H9 (cell line): Measurements from ENCODE around the gene TCFL5. TPM values are rescaled to one million over a fixed set of nuclear protein-coding genes. Genes with fewer than 3 reads are reported as not detected.

Experiments
- DNase-seq: peaks from one replicate; pipeline ENCODE4 v3.0.0-alpha.2; 2017
- H2AFZ ChIP-seq: one replicate; pipeline ENCODE4 v1.6.1; 2013; ENCODE audit warnings: mild to moderate bottlenecking, low read length, control low read depth, moderate library complexity
- H2AK5ac ChIP-seq: 2 replicates; pipeline ENCODE4 v1.6.1; 2013; ENCODE audit warnings: low read length, control low read depth, mixed read lengths; ENCODE audit not compliant: insufficient read length
- H2BK120ac ChIP-seq: one replicate; pipeline ENCODE4 v1.6.1; 2013; ENCODE audit warnings: low read depth, mild to moderate bottlenecking, low read length, control low read depth, inconsistent platforms; ENCODE audit not compliant: poor library complexity, severe bottlenecking
- H2BK12ac ChIP-seq: 2 replicates; pipeline ENCODE4 v1.6.1; 2013; ENCODE audit warnings: low read length, control low read depth, mixed read lengths, low read depth; ENCODE audit not compliant: insufficient read length
- H2BK15ac ChIP-seq: 2 replicates; pipeline ENCODE4 v1.6.1; 2013; ENCODE audit warnings: low read depth, low read length, control low read depth
- H2BK20ac ChIP-seq: one replicate; pipeline ENCODE4 v1.6.1; 2013; ENCODE audit warnings: low read depth, mild to moderate bottlenecking, low read length, control low read depth, inconsistent platforms; ENCODE audit not compliant: poor library complexity, severe bottlenecking
- H2BK5ac ChIP-seq: 2 replicates; pipeline ENCODE4 v1.6.1; 2013; ENCODE audit warnings: low read length, control low read depth, mixed read lengths; ENCODE audit not compliant: insufficient read length
- H3K14ac ChIP-seq: 2 replicates; pipeline ENCODE4 v1.6.1; 2013; ENCODE audit warnings: low read length, control low read depth; ENCODE audit not compliant: insufficient read depth
- H3K18ac ChIP-seq: 2 replicates; pipeline ENCODE4 v1.6.1; 2013; ENCODE audit warnings: low read depth, mild to moderate bottlenecking, mixed read lengths, low read length, control low read depth; ENCODE audit not compliant: insufficient read length
- H3K23ac ChIP-seq: 2 replicates; pipeline ENCODE4 v1.6.1; 2013; ENCODE audit warnings: low read length, control low read depth, mixed read lengths, low read depth; ENCODE audit not compliant: insufficient read length
- H3K23me2 ChIP-seq: 2 replicates; pipeline ENCODE4 v1.6.1; 2013; ENCODE audit warnings: low read depth, mild to moderate bottlenecking, mixed read lengths, low read length, control low read depth; ENCODE audit not compliant: insufficient read length, poor library complexity, severe bottlenecking
- H3K27ac ChIP-seq: 2 replicates; pipeline ENCODE4 v1.5.1; 2013; ENCODE audit warnings: low read length, control low read depth, mixed read lengths, low read depth; ENCODE audit not compliant: insufficient read length
- H3K27me3 ChIP-seq: 2 replicates; pipeline ENCODE4 v1.6.1; 2013; ENCODE audit warnings: low read length, control low read depth, inconsistent platforms; ENCODE audit not compliant: insufficient read depth
- H3K4ac ChIP-seq: 2 replicates; pipeline ENCODE4 v1.6.1; 2013; ENCODE audit warnings: low read depth, mild to moderate bottlenecking, control low read depth, inconsistent platforms, low read length, moderate library complexity
- H3K4me1 ChIP-seq: 2 replicates; pipeline ENCODE4 v1.6.1; 2013; ENCODE audit warnings: low read length, control low read depth, inconsistent platforms; ENCODE audit not compliant: insufficient read depth
- H3K4me2 ChIP-seq: 2 replicates; pipeline ENCODE4 v1.6.1; 2013; ENCODE audit warnings: low read length, control low read depth, mixed read lengths; ENCODE audit not compliant: insufficient read length, insufficient read depth
- H3K56ac ChIP-seq: 2 replicates; pipeline ENCODE4 v1.6.1; 2013; ENCODE audit warnings: low read depth, mild to moderate bottlenecking, mixed read lengths, low read length, control low read depth; ENCODE audit not compliant: insufficient read length
- H3K79me1 ChIP-seq: 2 replicates; pipeline ENCODE4 v1.6.1; 2013; ENCODE audit warnings: low read depth, mild to moderate bottlenecking, moderate library complexity, low read length, control low read depth, inconsistent platforms; ENCODE audit not compliant: insufficient read depth, poor library complexity, severe bottlenecking
- H3K79me2 ChIP-seq: 2 replicates; pipeline ENCODE4 v1.6.1; 2013; ENCODE audit warnings: low read length, control low read depth, inconsistent platforms; ENCODE audit not compliant: insufficient read depth
- H3K9ac ChIP-seq: 2 replicates; pipeline ENCODE4 v1.6.1; 2013; ENCODE audit warnings: low read length, control low read depth, mixed read lengths; ENCODE audit not compliant: insufficient read length; ENCODE audit errors: extremely low read depth
- H3K9me3 ChIP-seq: one replicate; pipeline ENCODE4 v1.6.1; 2013; ENCODE audit warnings: low read depth, low read length, inconsistent platforms; ENCODE audit not compliant: control insufficient read depth
- H3T11ph ChIP-seq: one replicate; pipeline ENCODE4 v1.6.1; 2013; ENCODE audit warnings: mild to moderate bottlenecking, low read length, control low read depth, inconsistent platforms
- H4K20me1 ChIP-seq: one replicate; pipeline ENCODE4 v1.6.1; 2013; ENCODE audit not compliant: control insufficient read depth, insufficient read length, insufficient read depth
- H4K5ac ChIP-seq: 2 replicates; pipeline ENCODE4 v1.6.1; 2013; ENCODE audit warnings: low read depth, mild to moderate bottlenecking, mixed read lengths, low read length, control low read depth; ENCODE audit not compliant: insufficient read length
- H4K8ac ChIP-seq: replicated peaks from 2 replicates; pipeline ENCODE4 v1.6.1; 2013; ENCODE audit warnings: low read length, control low read depth, mixed read lengths, low read depth; ENCODE audit not compliant: insufficient read length
- H4K91ac ChIP-seq: 2 replicates; pipeline ENCODE4 v1.6.1; 2013; ENCODE audit warnings: low read depth, mild to moderate bottlenecking, moderate library complexity, mixed read lengths, low read length, control low read depth; ENCODE audit not compliant: insufficient read length
- H3K27ac Mint-ChIP-seq, 3 experiments: 2 replicates in 2 of 3; 3 replicates in 1 of 3; pipeline ENCODE4 v1.8.0; 2020 to 2021; ENCODE audit warnings: mixed read lengths in 3 of 3, mild to moderate bottlenecking in 1 of 3, moderate library complexity in 1 of 3
- H3K27me3 Mint-ChIP-seq: 2 replicates; pipeline ENCODE4 v1.8.0; 2021; ENCODE audit warnings: low read depth, mild to moderate bottlenecking, moderate library complexity, mixed read lengths
- H3K36me3 Mint-ChIP-seq, 3 experiments: 2 replicates in 2 of 3; 3 replicates in 1 of 3; pipeline ENCODE4 v1.8.0; 2020 to 2021; ENCODE audit warnings: low read depth in 3 of 3, mixed read lengths in 3 of 3; ENCODE audit not compliant: insufficient read depth in 1 of 3
- H3K4me1 Mint-ChIP-seq, 2 experiments: 2 replicates each; pipeline ENCODE4 v1.8.0; 2020; ENCODE audit warnings: mixed read lengths in 2 of 2
- H3K4me3 Mint-ChIP-seq, 2 experiments: 2 replicates in 1 of 2; 3 replicates in 1 of 2; pipeline ENCODE4 v1.8.0; 2020 to 2021; ENCODE audit warnings: mild to moderate bottlenecking in 2 of 2, mixed read lengths in 2 of 2, moderate library complexity in 1 of 2
- H3K9me3 Mint-ChIP-seq, 2 experiments: 2 replicates in 1 of 2; 3 replicates in 1 of 2; pipeline ENCODE4 v1.8.0; 2020; ENCODE audit warnings: mild to moderate bottlenecking in 2 of 2, mixed read lengths in 2 of 2, moderate library complexity in 1 of 2
- CTCF ChIP-seq: fragments of 200-600 bp; sonication (generic); conservative IDR thresholded peaks from 3 replicates; pipeline ENCODE4 v1.8.0; 2021; ENCODE audit warnings: antibody characterized with exemption, mild to moderate bottlenecking
- WGBS: extraction: QIAGEN DNeasy Blood & Tissue Kit; methylation state at CpG from one replicate; pipeline ENCODE4 v1.1.7; 2013; ENCODE audit warnings: missing lambda C conversion rate, low lambda C conversion rate, mixed read lengths; ENCODE audit not compliant: insufficient read length; ENCODE audit errors: extremely low coverage; 5-methylcytosine and 5-hydroxymethylcytosine counted together
- total RNA-seq: library from RNA; stranded (reverse); gene quantifications from 2 replicates; pipeline ENCODE4 v1.2.1, GENCODE V29; 2021

Gene TCFL5
- total RNA-seq, 1 experiment from 2014 or later = 16.4 TPM

DNA sequence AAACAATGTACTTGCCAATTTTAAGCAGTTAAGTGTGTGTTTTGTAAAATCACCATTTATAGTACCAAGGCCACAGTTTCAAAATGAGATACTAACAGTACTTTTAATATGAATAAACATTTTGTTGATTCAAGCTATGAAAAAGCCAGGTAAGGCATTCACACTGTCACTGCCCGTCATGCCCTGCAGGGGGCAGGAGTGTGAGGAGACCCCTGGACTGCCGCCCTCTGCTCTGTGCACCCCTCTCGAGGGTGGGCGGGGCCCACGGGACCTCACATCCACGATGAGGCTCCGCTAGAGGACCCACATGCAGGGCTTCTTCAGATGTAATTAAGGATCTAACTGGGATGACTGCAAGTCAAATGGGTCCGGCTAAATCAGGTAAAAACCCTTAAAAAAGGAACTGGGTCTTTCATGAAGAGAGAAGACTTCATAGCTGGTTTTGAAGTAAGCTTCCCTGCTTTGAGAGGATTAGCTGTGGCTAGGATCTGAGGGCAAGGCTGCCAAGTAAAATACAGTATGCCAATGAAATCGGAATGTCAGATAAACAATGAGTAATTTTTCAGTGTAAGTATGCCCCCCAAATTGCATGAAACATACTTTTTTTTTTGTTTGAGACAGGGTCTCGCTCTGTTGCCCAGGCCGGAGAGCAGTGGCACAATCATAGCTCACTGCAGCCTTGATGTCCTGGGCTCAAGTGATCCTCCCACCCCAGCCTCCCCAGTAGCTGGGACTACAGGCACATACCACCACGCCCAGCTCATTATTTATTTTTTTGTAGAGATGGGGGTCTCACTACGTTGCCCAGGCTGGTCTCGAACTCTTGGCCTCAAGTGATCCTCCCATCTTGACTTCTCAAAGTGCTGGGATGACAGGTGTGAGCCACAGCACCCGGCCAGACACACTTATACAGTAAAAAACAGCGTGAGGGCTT lies 46.0 kb upstream of the TCFL5 start:
- Histone ChIP-seq H3K4me2 (no peak overlapping the region), H4K8ac (no peak overlapping the region), H4K20me1 (peaks cover 2% of the 10 kb centered on the region), H3K23me2 (no peaks in the 10 kb centered on the region), H3K9me3 (no peaks in the 10 kb centered on the region), H2BK120ac (no peak overlapping the region), H3K4ac (no peak overlapping the region), H3K27ac (no peak overlapping the region), H2BK12ac (no peak overlapping the region), H3T11ph (no peak overlapping the region), H3K4me1 (no peaks in the 10 kb centered on the region), H2BK15ac (no peak overlapping the region), H3K14ac (no peak overlapping the region), H3K23ac (no peak overlapping the region), H2AK5ac (no peak overlapping the region), H3K9ac (no peak overlapping the region), H2BK5ac (no peak overlapping the region), H3K79me2 (peaks cover 27% of the 10 kb centered on the region; the same call in 1 of the 2 replicates), H4K5ac (no peak overlapping the region), H3K56ac (no peak overlapping the region), H3K18ac (no peak overlapping the region), H2AFZ (no peak overlapping the region), H3K79me1 (peaks cover 20% of the 10 kb centered on the region), H4K91ac (no peak overlapping the region), H3K27me3 (no peaks in the 10 kb centered on the region), H2BK20ac (no peak overlapping the region)
- H3K27me3 Mint-ChIP-seq = no peaks in the 10 kb centered on the region
- H3K36me3 Mint-ChIP-seq = peaks cover 73 to 96% (median 95%) of the 10 kb centered on the region in 3 experiments
- peak; percentile 57 for DNase-seq
- no peaks in the 10 kb centered on the region for H3K9me3 Mint-ChIP-seq
- WGBS = no CpG with 5 or more reads among the region's 16 CpGs
- TF ChIP-seq CTCF = peak; percentile 77
- H3K4me1 Mint-ChIP-seq = peaks cover 0 to 3% of the 10 kb centered on the region in 2 experiments; a peak in 2 of 4 replicates
- no peak overlapping the region; a peak in 1 of 5 replicates for H3K4me3 Mint-ChIP-seq
- H3K27ac Mint-ChIP-seq = peak overlapping the region in 1 of 3 experiments; percentile 33; a peak in 2 of 7 replicates
